Stimulated activated CD8-positive, alpha-beta memory T cell treated with anti-CD3 and anti-CD28 coated beads, Interleukin-15, amount 100 ng/mL, for 1 hour (primary cell): Measurements from ENCODE around the gene SVEP1.
"Not testable (repeated sequence)": the region's sequence is repeated elsewhere in the genome, so short reads cannot be mapped to it uniquely, and the experiment has no call there.

Source experiments
- DNase-seq: peaks from one replicate; pipeline ENCODE4 v3.0.0-alpha.2; 2020; ENCODE audit warnings: low read depth

The SVEP1 gene

DNA sequence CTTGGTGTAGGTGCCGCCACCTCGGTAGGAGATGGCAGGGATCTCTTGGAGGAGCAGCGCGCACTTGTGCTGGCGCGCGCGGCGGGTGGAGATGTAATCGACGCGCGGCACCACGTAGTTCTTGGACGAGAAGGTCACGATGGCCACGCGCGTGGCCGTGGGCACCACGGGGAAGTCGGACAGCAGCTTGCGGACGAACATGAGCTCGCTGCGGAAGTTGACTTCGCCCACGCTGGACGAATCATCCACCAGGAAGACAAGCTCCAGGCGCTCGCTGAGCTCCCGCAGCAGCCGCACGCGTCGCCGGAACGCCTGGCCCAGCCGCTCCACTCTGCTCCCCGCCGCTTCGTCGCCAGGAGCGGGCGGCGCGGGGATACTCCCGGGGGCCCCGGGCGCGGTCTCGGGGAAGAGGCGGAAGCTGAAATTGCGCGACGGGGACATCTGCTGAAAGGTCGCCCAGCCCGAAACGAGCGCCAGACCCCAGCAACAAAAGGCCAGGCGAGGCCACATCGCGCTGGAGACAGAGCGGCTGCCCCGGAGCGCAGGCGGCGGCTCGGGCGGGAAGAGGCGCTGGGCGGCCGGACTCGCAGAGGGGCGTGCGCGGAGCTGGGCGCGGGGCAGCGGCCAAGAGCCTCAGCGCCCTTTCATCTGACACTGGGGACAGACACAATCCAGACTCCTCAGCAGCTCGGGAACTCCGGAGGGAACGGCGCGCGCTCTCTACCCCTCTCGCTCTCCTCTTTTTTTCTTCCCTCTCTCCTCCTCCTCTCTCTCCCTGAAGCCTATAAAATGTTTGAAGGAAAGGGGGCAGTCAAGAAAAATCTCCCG is at the start of gene SVEP1:
TSS of gene SVEP1 (minus strand) at position 708 of the 828 bp plus-strand sequence. CDS start at position 510, 198 bp downstream.
- no peak for DNase-seq

GRCh38 chr9:110626101-110626829 is 46.7 kb upstream of the SVEP1 start:
- no peak for DNase-seq

GRCh38 chr9:110623462-110624025 is 44.0 kb upstream of the SVEP1 start:
- DNase-seq = no peak

DNA sequence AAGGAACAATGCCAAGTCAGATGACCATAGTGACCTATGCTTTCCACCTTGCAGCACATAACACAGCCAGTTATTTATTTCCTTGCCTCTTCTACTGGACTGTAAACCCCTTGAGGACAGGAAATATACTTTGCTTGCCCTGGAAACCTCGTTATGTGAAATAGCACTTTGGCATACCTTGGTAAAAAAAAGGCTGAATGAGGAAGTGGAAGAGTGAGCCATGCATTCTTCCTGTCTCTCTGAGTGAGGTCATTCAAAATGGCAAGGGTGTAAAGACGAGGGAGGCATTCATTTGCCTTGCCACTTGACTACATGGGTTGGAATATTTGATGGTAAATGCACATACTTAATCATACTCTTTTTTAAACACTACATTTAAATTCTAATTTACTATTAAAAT is 42.8 kb upstream of the SVEP1 start:
- no peak for DNase-seq

DNA sequence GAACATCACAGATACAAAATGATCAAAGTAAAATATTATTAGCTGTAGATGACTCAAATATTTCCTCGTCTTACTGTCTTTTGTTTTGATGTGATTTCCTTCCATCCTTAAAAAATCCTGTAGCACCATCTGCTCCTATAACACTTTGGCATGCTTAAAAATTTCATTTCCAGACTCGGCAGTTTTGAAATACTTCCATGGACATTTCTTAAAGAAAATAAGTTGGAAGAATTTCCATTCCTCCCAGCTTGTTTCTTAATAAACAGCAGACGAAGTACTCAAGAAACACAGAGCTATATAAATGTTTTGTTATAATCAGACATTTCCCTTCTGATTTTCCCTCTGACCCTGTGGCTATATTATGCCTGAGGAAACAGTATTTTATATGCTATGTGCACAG is 41.2 kb upstream of the SVEP1 start:
- no peak for DNase-seq

DNA sequence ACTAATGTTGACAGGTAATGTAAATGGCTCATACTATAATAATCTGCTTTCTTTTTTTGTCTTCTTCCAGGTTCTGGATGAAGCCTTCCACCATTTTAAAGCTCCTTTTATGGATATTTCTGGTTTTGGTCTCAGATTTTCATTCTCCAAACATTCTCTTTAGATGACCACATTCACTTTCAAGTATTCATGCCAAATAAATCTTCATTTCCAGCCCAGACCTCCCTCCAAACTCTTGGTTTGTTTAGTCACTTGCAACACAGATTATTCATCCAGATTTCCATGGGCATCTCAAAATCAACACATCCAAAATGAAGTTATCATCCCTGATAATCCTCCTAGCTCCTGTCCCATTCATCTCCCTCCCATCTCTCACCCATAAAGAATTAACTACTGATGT is 40.3 kb upstream of the SVEP1 start:
- no peak for DNase-seq

- DNase-seq = no peak
Observed at GRCh38 chr9:110615498-110615897, 36.0 kb upstream of the SVEP1 start.

DNA sequence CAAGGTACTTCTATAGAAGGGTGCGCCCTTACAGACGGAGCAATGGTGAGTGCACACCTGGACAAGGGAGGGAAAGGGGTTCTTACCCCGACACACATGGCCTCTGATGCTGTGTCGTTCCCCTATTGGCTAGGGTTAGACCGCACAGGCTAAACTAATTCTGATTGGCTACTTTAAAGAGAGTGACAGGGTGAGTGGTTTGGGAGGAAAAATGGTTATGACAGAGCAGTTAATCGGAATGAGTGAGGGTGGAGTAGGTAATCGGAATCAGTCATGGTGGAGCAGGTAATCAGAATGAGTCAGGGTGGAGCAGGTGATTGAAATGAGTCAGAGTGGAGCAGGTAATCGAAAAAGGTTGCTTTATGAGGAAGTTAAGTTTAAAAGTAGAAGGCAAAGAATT is 35.0 kb upstream of the SVEP1 start:
- DNase-seq = not testable (repeated sequence)

- no peak for DNase-seq
Observed at GRCh38 chr9:110606179-110606790, 26.7 kb upstream of the SVEP1 start.

GRCh38 chr9:110605565-110605964 is 26.0 kb upstream of the SVEP1 start:
- DNase-seq = no peak

DNA sequence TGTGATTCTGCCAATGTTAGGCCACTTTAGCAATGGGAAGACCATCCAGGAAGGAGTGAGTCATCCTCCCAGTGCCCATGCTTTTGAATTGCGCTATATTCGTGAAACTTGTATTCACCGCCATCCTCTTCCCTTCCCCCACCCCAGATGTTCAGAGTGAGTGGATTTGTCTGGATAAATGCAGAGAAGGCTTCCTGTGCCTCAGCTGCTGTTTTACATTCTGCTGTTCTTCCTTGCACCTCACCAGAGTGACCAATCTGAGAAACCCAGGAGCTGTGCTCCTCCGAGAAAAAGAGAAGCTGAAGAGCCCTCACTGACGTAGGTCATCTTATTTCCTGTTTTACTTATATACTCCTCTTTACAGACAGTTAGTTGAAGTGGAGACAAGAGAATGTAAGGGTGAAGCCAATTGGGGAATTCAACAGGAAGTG is 24.6 kb upstream of the SVEP1 start:
- DNase-seq = no peak

- no peak for DNase-seq
Observed at GRCh38 chr9:110602281-110602680, 22.7 kb upstream of the SVEP1 start.

DNA sequence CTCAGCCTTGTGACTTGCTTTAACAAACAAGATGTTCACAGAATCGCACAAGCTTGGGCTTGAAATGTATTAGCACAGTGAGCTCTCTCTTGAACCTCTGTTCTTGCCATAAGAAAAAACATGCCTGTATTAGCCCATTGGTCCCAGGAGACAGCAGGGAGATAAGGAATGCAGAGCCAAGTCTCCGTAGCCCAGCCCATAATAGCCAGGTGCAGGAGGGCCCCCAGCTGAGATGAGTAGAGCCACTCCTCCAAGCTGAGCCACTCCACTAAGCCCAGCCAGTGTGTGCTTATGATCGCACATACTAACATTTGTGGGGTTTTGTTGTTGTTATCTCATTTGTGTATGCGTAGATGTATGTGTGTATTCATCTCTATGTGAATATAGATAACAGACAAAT is 21.6 kb upstream of the SVEP1 start:
- no peak for DNase-seq

- no peak for DNase-seq
Observed at GRCh38 chr9:110599468-110599867, 19.9 kb upstream of the SVEP1 start.

DNA sequence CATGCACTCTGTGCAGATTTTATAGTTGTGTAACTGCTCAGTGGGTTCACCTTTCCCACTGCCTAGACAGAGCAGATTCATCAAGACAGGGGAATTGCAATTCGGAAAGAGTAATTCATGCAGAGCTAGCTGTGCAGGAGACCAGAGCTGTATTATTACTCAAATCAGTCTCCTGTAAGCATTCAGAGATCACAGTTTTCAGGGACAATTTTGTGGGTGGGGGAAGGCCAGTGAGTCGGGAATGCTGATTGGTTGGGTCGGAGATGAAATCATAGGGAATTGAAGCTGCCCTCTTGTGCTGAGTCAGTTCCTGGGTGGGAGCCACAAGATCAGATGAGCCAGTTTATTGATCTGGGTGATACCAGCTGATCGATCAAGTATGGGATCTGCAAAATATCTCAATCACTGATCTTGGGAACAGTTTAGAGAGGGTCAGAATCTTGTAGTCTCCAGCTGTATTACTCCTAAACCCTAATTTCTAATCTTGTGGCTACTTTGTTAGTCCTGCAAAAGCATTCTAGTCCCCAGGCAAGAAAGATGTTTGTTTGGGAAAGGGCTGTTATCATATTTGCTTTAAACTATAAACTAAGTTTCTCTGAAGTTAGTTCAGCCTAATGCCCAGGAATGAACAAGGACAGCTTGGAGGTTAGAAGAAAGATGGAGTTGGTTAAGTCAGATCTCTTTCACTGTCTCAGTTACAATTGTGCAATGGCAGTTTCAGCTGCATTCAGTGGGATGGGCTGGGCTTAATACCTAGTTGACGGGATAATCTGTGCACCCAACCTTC is 12.7 kb upstream of the SVEP1 start:
- DNase-seq = no peak

- no peak for DNase-seq
Observed at GRCh38 chr9:110591526-110591925, 12.0 kb upstream of the SVEP1 start.

- no peak for DNase-seq
Observed at GRCh38 chr9:110590816-110591215, 11.3 kb upstream of the SVEP1 start.

- DNase-seq = no peak
Observed at GRCh38 chr9:110588296-110588695, 8.8 kb upstream of the SVEP1 start.

DNA sequence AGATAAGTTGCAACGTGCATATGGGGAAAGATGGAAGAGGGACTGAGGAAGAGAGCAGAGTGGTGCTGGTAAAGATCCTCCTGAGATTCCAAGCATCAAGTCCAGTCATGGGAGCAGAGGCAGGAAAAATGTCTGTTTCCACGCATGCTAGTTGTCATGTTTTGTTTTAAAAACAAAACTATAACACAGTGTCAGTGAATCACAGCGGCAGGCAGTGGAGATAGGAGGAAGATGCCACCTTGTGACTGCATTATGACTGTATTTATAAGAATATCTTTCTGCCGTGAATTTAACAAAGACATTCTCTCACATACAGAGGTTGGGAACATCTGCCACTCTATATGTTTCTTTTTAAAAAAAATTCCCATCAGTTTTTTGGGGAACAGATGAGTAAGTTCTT is 3.7 kb upstream of the SVEP1 start:
- no peak for DNase-seq

DNA sequence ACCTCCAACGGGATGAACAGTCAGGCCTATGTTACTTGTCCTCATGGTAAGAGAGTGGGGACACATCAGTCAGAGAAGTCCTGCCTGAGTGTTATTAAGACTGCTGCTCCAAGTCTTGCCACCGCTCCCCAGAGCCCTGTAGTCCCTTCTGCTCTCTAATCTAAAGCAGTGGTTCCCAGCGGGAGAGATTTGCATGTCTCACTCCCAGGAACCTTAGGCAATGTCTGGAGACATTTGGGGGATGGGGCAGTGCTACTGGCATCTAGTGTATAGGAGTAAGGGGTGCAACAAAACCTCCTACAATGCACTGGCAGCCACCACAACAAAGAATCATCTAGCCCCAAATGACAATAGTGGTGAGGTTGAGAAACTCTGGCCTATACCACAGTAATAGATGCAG is 2.6 kb upstream of the SVEP1 start:
- no peak for DNase-seq

GRCh38 chr9:110580850-110581249 is 1.3 kb upstream of the SVEP1 start:
- no peak for DNase-seq

DNA sequence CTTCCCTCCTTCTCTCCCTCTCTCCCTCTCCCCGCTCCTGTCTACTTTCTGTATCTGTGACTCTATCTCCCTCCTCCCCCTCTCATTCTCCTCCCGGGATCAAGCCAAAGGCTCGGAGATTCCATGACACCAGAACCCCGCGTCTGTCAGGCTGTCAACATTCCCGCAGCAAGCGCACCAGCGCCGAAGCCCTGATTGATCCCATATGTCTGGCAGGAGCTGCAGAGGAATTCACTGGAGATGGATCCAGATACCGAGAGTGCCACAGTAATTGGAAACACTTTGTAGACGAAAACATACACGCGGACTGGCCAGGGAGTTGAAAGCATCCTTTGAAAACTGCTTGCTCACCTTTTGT is 300 bp upstream of the SVEP1 start:
- no peak for DNase-seq
